SK-N-SH treated with all-trans-retinoic acid at 6 μM for 48 hours (cell line): Measurements from ENCODE around the gene NUTM1.

ENCODE experiments used
- ATAC-seq: fragments of 200-7000 bp; cut with Tn5 transposase; 3 replicates; pipeline ENCODE4 v1.9.1; 2020; ENCODE audit warnings: mild to moderate bottlenecking, moderate library complexity
- ARNTL ChIP-seq: fragments of 450-650 bp; formaldehyde crosslinking; IDR thresholded peaks from 2 replicates; pipeline ENCODE4 v1.5.0; 2020; ENCODE audit warnings: low read depth, mild to moderate bottlenecking, moderate library complexity, borderline replicate concordance
- BACH2 ChIP-seq: fragments of 250-450 bp; sonication (Bioruptor Pico); IDR thresholded peaks from 2 replicates; pipeline ENCODE4 v1.9.0; 2021; ENCODE audit warnings: mild to moderate bottlenecking, borderline replicate concordance
- CREB5 ChIP-seq: fragments of 250-450 bp; sonication (Bioruptor Pico); IDR thresholded peaks from 2 replicates; pipeline ENCODE4 v1.5.1; 2020; ENCODE audit warnings: low read depth, mild to moderate bottlenecking, moderate library complexity
- CSDC2 ChIP-seq: fragments of 250-450 bp; sonication (Bioruptor Pico); IDR thresholded peaks from 2 replicates; pipeline ENCODE4 v1.5.0; 2020; ENCODE audit warnings: mild to moderate bottlenecking, moderate library complexity
- CSRNP3 ChIP-seq: fragments of 250-450 bp; sonication (Bioruptor Pico); IDR thresholded peaks from 2 replicates; pipeline ENCODE4 v1.5.1; 2021; ENCODE audit warnings: mild to moderate bottlenecking, moderate library complexity
- GLIS3 ChIP-seq: fragments of 250-450 bp; sonication (Bioruptor Pico); IDR thresholded peaks from 2 replicates; pipeline ENCODE4 v1.5.0; 2020; ENCODE audit warnings: mild to moderate bottlenecking, moderate library complexity
- OSR1 ChIP-seq: fragments of 250-450 bp; sonication (Bioruptor Pico); IDR thresholded peaks from 2 replicates; pipeline ENCODE4 v1.8.0; 2022; ENCODE audit warnings: moderate library complexity, mild to moderate bottlenecking, inconsistent platforms
- PATZ1 ChIP-seq: fragments of 250-450 bp; sonication (Bioruptor Pico); IDR thresholded peaks from 2 replicates; pipeline ENCODE4 v1.8.0; 2020; ENCODE audit warnings: mild to moderate bottlenecking, moderate library complexity, borderline replicate concordance
- POU6F1 ChIP-seq: fragments of 250-450 bp; sonication (Bioruptor Pico); IDR thresholded peaks from 2 replicates; pipeline ENCODE4 v1.8.0; 2021; ENCODE audit warnings: low read depth, mild to moderate bottlenecking, moderate library complexity, borderline replicate concordance
- PPARA ChIP-seq: fragments of 250-450 bp; sonication (Bioruptor Pico); IDR thresholded peaks from 2 replicates; pipeline ENCODE4 v1.5.0; 2020; ENCODE audit warnings: mild to moderate bottlenecking, borderline replicate concordance
- RARB ChIP-seq: fragments of 250-450 bp; sonication (Bioruptor Pico); IDR thresholded peaks from 2 replicates; pipeline ENCODE4 v1.8.0; 2021; ENCODE audit warnings: mild to moderate bottlenecking, moderate library complexity
- TCF4 ChIP-seq: fragments of 250-450 bp; sonication (Bioruptor Pico); IDR thresholded peaks from 2 replicates; pipeline ENCODE4 v1.8.0; 2021; ENCODE audit warnings: mild to moderate bottlenecking, moderate library complexity, borderline replicate concordance
- TOX ChIP-seq: fragments of 250-450 bp; sonication (Bioruptor Pico); IDR thresholded peaks from 2 replicates; pipeline ENCODE4 v1.8.0; 2021; ENCODE audit warnings: mild to moderate bottlenecking, moderate library complexity, borderline replicate concordance
- TSHZ2 ChIP-seq: fragments of 250-450 bp; sonication (Bioruptor Pico); IDR thresholded peaks from 2 replicates; pipeline ENCODE4 v1.5.0; 2020; ENCODE audit warnings: mild to moderate bottlenecking, moderate library complexity
- ZC3H10 ChIP-seq: fragments of 250-450 bp; sonication (Bioruptor Pico); IDR thresholded peaks from 2 replicates; pipeline ENCODE4 v1.5.1; 2021; ENCODE audit warnings: mild to moderate bottlenecking, moderate library complexity
- ZFP3 ChIP-seq: fragments of 250-450 bp; sonication (Bioruptor Pico); IDR thresholded peaks from 2 replicates; pipeline ENCODE4 v1.5.0; 2020; ENCODE audit warnings: mild to moderate bottlenecking, moderate library complexity
- ZFP30 ChIP-seq: fragments of 450-650 bp; formaldehyde crosslinking; IDR thresholded peaks from 2 replicates; pipeline ENCODE4 v1.5.0; 2022; ENCODE audit warnings: mild to moderate bottlenecking, moderate library complexity
- ZNF70 ChIP-seq: fragments of 450-650 bp; formaldehyde crosslinking; IDR thresholded peaks from 2 replicates; pipeline ENCODE4 v1.5.0; 2020; ENCODE audit warnings: mild to moderate bottlenecking, moderate library complexity
- ZNF8 ChIP-seq: fragments of 450-650 bp; formaldehyde crosslinking; IDR thresholded peaks from 2 replicates; pipeline ENCODE4 v1.5.0; 2020; ENCODE audit warnings: mild to moderate bottlenecking, moderate library complexity

The NUTM1 gene

GRCh38 chr15:34364041-34364440 lies 20.9 kb downstream of the NUTM1 start:
- ATAC-seq = no peak
- TF ChIP-seq OSR1 (CRISPR knock-in tag) (no peak), PPARA (CRISPR knock-in tag) (no peak), TSHZ2 (CRISPR knock-in tag) (no peak), CREB5 (CRISPR knock-in tag) (no peak), TCF4 (CRISPR knock-in tag) (no peak), PATZ1 (CRISPR knock-in tag) (no peak), ZNF8 (CRISPR knock-in tag) (no peak), ARNTL (CRISPR knock-in tag) (no peak), ZFP30 (CRISPR knock-in tag) (no peak), POU6F1 (CRISPR knock-in tag) (no peak), GLIS3 (CRISPR knock-in tag) (no peak), TOX (CRISPR knock-in tag) (no peak)

- no peak for ATAC-seq
- no peak for TF ChIP-seq CSRNP3 (CRISPR knock-in tag)
- TF ChIP-seq TCF4 (CRISPR knock-in tag) = no peak
- TF ChIP-seq CSDC2 (CRISPR knock-in tag) = no peak
- no peak for TF ChIP-seq ZFP30 (CRISPR knock-in tag)
- TF ChIP-seq ZC3H10 = no peak
- TF ChIP-seq ZFP3 = no peak
Observed at GRCh38 chr15:34365091-34365825, 22.1 kb downstream of the NUTM1 start.

- no peak for TF ChIP-seq ARNTL (CRISPR knock-in tag)
- no peak for TF ChIP-seq POU6F1 (CRISPR knock-in tag)
- no peak for TF ChIP-seq ZNF70 (CRISPR knock-in tag)
- no peak for TF ChIP-seq RARB (CRISPR knock-in tag)
- TF ChIP-seq OSR1 (CRISPR knock-in tag) = no peak
- no peak for TF ChIP-seq CSDC2 (CRISPR knock-in tag)
- TF ChIP-seq BACH2 (CRISPR knock-in tag) = no peak
- TF ChIP-seq CSRNP3 (CRISPR knock-in tag) = no peak
- no peak for ATAC-seq
Observed at GRCh38 chr15:34365836-34366235, 22.7 kb downstream of the NUTM1 start.
